Measurements from ENCODE around the gene TMEM63A. TPM values are rescaled to one million over a fixed set of nuclear protein-coding genes. Genes with fewer than 3 reads are reported as not detected.

The TMEM63A gene
- total and polyA plus RNA-seq, 2 of the 13 experiments (the other 11 are each of a cell fraction or from before 2014, with no cell fraction given), result 23.9 to 53.3 TPM

GRCh38 chr1:225888289-225888897 lies 6.2 kb upstream of the TMEM63A start (continued):
- TF ChIP-seq ERF (CRISPR knock-in tag; IDR thresholded peaks at IDR 0.05), result 0 out of 2 replicates have a peak, but pooled peaks have one; percentile 24
- TF ChIP-seq ZNF660 (CRISPR knock-in tag; IDR thresholded peaks at IDR 0.05; ENCODE audit: borderline replicate concordance, low read depth), result no peak
- peak; percentile 19; the same call in 1 of the 2 replicates for TF ChIP-seq ZNF563 (CRISPR knock-in tag; IDR thresholded peaks at IDR 0.05)
- TF ChIP-seq RNF2 (conservative IDR thresholded peaks at IDR 0.05; ENCODE audit: low read depth), result no peak
- TF ChIP-seq HDAC1 (CRISPR knock-in tag; IDR thresholded peaks at IDR 0.05), result 0 out of 2 replicates have a peak, but pooled peaks have one; percentile 27
- no peak for TF ChIP-seq ZFP36L2 (CRISPR knock-in tag; IDR thresholded peaks at IDR 0.05)
- TF ChIP-seq ZBTB49 (CRISPR knock-in tag; IDR thresholded peaks at IDR 0.05; ENCODE audit: borderline replicate concordance), result no peak
- TF ChIP-seq PRDM15 (CRISPR knock-in tag; IDR thresholded peaks at IDR 0.05), result no peak
- TF ChIP-seq ZFX (CRISPR knock-in tag; IDR thresholded peaks at IDR 0.05; ENCODE audit: low read depth), result 0 out of 2 replicates have a peak, but pooled peaks have one; percentile 33
- TF ChIP-seq ELF3 (CRISPR knock-in tag; IDR thresholded peaks at IDR 0.05), result no peak
- peak; percentile 80 for TF ChIP-seq FOSL2 (CRISPR knock-in tag; IDR thresholded peaks at IDR 0.05)
- no peak for TF ChIP-seq PLRG1 (conservative IDR thresholded peaks at IDR 0.05)
- TF ChIP-seq, protein P1, sequence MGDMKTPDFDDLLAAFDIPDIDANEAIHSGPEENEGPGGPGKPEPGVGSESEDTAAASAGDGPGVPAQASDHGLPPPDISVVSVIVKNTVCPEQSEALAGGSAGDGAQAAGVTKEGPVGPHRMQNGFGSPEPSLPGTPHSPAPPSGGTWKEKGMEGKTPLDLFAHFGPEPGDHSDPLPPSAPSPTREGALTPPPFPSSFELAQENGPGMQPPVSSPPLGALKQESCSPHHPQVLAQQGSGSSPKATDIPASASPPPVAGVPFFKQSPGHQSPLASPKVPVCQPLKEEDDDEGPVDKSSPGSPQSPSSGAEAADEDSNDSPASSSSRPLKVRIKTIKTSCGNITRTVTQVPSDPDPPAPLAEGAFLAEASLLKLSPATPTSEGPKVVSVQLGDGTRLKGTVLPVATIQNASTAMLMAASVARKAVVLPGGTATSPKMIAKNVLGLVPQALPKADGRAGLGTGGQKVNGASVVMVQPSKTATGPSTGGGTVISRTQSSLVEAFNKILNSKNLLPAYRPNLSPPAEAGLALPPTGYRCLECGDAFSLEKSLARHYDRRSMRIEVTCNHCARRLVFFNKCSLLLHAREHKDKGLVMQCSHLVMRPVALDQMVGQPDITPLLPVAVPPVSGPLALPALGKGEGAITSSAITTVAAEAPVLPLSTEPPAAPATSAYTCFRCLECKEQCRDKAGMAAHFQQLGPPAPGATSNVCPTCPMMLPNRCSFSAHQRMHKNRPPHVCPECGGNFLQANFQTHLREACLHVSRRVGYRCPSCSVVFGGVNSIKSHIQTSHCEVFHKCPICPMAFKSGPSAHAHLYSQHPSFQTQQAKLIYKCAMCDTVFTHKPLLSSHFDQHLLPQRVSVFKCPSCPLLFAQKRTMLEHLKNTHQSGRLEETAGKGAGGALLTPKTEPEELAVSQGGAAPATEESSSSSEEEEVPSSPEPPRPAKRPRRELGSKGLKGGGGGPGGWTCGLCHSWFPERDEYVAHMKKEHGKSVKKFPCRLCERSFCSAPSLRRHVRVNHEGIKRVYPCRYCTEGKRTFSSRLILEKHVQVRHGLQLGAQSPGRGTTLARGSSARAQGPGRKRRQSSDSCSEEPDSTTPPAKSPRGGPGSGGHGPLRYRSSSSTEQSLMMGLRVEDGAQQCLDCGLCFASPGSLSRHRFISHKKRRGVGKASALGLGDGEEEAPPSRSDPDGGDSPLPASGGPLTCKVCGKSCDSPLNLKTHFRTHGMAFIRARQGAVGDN (CRISPR knock-in tag; IDR thresholded peaks at IDR 0.05), result peak; percentile 55
- TF ChIP-seq, protein P2, sequence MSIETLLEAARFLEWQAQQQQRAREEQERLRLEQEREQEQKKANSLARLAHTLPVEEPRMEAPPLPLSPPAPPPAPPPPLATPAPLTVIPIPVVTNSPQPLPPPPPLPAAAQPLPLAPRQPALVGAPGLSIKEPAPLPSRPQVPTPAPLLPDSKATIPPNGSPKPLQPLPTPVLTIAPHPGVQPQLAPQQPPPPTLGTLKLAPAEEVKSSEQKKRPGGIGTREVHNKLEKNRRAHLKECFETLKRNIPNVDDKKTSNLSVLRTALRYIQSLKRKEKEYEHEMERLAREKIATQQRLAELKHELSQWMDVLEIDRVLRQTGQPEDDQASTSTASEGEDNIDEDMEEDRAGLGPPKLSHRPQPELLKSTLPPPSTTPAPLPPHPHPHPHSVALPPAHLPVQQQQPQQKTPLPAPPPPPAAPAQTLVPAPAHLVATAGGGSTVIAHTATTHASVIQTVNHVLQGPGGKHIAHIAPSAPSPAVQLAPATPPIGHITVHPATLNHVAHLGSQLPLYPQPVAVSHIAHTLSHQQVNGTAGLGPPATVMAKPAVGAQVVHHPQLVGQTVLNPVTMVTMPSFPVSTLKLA (IDR thresholded peaks at IDR 0.05), result no peak
- TF ChIP-seq KAT8 (CRISPR knock-in tag; IDR thresholded peaks at IDR 0.05), result 0 out of 2 replicates have a peak, but pooled peaks have one; percentile 15
- TF ChIP-seq NR2F1 (CRISPR knock-in tag; IDR thresholded peaks at IDR 0.05), result no peak
- no peak for TF ChIP-seq GFI1 (CRISPR knock-in tag; IDR thresholded peaks at IDR 0.05; ENCODE audit: borderline replicate concordance)

All from HepG2 (cell line).